ENCODE measurements around the gene ARHGAP31.

ARHGAP31 gene

GRCh38 chr3:119382134-119382533, 88.0 kb downstream of the ARHGAP31 start:
- DNase-seq (ENCODE audit: low spot score): no peak

GRCh38 chr3:119388577-119388976, 94.4 kb downstream of the ARHGAP31 start:
- DNase-seq (ENCODE audit: low spot score): no peak

DNA sequence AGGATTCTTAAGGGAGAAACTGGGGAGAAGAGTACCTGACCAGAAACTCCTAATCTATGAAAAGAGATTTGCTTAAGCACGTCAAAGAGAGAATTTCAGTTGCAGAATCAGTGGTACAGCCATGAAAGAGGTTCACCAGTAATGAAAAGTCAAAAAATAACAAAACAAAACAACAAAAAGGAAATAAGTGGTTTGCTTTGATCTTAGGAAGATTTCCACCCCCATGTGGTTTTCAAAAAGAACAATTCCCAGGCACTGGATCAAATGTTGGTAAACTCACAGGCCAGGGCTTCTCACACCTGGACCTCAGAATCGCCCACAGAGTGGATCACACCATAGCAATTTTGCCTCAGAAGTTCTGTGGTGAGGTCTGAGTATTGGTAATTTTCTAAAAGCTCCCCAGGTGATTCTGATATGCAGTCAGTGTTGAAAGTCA, 101.8 kb downstream of the ARHGAP31 start:
- peak; percentile 9 for DNase-seq (ENCODE audit: low spot score)

GRCh38 chr3:119396870-119397269, 102.7 kb downstream of the ARHGAP31 start:
- no peak for DNase-seq (ENCODE audit: low spot score)

- DNase-seq (ENCODE audit: low spot score): no peak
Measured at GRCh38 chr3:119400466-119400865, 106.3 kb downstream of the ARHGAP31 start.

DNA sequence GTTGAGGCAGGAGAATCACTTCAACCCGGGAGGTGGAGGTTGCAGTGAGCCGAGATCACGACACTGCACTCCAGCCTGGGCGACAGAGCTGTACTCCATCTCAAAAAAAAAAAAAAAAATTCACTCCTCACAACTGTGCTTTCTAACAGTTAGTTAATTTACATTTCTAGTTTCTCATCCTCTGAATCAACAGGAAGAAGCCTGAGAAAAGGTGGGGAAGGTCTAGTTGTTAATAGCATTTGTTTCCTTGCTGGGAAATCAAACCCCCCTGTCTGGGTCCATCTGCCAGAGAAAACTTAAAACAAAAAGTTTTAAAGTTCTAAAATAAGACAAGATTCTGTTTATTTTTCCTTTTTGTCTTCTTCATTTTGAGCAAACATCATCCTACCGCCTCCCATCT, 106.9 kb downstream of the ARHGAP31 start:
- no peak for DNase-seq (ENCODE audit: low spot score)

DNA sequence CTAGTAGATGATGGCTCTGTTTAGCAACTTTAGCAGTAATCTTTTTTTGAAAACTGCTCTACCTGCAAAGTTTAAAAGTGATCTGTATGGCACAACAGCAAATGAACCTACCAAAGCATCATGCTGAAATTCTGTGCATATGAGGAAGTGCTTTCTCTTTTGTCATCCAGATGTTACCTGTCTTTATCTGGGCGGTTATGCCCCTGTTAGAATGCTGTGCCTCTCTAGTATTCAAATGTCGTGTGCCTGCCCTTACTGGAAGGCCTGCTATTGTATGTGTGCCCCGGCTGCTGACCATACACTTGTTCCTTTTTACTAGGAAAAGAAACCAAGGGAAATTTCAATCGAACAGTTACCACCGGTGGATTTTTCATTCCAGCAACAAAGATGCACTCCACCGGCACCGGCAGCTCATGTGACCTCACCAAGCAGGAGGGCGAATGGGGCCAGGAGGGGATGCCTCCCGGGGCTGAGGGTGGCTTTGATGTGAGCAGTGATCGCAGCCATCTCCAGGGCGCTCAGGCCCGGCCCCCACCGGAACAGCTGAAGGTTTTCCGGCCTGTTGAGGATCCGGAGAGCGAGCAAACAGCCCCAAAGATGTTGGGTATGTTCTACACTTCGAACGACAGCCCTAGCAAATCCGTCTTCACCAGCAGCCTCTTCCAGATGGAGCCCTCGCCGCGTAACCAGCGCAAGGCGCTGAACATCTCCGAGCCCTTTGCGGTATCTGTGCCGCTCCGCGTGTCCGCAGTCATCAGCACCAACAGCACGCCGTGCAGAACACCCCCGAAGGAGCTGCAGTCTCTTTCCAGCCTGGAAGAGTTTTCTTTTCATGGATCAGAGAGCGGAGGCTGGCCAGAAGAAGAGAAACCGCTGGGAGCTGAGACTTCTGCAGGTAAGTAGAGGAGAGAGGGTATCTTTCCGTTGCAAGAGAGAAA, 107.6 kb downstream of the ARHGAP31 start:
- DNase-seq (ENCODE audit: low spot score): no peak

DNA sequence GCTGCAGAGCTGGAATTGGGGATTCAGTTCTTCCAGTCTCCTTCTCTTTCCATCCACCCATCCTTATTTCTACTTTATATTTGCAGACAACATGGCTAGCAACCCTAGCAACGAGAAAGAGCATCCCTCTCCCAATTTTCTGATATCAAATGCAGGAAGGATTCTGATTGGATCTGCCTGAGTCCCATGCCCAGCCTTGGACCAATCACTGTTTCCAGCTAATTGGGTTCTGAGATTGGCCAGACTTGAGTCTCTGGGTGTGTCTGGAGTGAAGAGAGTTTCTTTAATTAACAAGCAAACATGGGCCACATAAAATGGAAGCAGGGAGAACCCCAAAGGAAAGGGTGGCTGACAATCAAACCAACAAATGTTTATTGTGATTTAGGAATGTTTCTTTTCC, 108.6 kb downstream of the ARHGAP31 start:
- DNase-seq (ENCODE audit: low spot score): no peak

DNA sequence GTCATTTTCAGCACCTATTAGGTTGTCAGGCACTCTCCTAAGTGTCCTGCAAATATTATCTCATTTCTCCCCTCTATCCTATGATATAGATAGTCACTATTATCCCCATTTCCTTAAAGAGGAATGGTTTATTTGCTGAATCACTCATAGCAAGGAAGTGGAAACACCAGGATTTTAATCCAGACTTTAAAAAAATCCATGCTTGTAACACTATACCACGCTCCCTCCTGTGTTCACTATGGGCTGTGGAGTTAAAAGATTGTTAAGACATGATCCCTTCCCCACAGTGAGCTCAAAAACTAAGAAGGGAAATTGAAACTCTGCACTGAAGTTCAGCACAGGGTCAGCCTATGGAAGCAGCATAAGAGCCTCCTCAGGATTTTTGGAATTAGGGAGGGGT, 109.0 kb downstream of the ARHGAP31 start:
- no peak for DNase-seq (ENCODE audit: low spot score)

DNA sequence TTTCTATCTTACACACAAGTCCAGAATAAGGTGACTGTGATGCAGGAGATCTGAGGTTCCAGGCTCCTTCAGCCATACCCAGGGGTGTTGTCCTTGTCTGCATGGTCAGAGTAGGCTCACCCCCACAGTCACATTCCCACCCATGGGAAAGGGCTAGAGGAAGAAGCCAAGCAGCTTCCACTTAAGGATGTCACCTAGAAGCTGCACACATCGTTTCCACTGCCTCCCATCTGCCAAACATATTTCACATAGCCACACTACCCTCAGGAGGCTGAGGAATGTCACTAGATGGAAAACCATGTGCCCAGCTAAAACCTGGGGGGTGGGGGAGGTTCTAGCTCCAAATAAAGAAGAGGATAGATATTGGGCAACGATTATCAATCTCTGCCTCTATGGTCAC, 111.1 kb downstream of the ARHGAP31 start:
- no peak for DNase-seq (ENCODE audit: low spot score)

DNA sequence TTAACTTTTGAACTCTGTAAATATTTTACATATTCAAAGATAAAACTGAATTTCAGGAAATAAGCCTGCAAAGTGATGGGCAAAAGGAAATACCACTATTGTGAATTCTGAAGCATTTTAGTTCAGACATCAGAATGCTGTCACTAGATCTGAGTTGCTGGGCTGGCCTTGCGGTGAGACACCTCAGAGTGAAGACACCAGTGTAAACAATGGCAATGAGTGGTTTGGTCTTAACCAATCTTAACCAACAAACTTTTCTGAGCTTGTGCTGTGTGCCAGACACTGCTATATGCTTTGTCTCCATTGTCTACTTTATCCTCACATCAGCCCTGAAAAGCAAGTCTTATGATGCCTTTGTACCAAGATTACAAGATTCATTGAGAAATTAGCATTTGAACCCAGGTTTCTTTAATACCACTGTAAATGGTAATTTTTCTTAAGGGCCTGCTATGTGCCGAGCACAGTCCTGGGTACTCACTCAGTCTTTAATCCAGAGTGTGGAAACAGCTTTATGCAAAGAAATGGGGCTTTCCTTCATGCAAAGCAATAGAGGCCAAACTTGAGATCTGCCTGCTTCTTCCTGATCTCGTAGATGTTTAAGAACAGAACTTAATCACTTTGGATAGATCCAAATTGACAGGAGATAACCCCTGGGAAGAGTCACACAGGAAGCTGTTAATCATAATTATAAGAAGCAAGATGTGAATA, 114.2 kb downstream of the ARHGAP31 start:
- DNase-seq (ENCODE audit: low spot score): no peak

DNA sequence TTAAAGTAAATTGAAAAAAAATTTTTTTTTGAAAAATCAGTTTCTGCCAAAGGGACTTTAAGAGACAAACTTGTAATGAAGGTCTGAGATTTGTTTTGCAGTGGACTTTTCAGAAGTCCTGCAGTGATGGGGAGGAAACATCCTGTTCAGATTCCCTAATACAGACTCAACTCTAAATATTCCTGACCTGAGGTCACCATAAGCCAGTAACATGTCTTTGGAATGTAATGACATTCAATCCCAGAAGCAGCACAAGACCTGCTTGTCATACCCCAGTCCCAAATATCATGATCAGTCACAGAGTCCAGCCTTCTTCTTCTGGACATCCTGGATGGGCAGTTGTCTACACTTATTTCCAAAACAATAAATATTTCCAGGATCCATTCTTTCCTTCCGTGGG, 115.7 kb downstream of the ARHGAP31 start:
- no peak for DNase-seq (ENCODE audit: low spot score)

DNA sequence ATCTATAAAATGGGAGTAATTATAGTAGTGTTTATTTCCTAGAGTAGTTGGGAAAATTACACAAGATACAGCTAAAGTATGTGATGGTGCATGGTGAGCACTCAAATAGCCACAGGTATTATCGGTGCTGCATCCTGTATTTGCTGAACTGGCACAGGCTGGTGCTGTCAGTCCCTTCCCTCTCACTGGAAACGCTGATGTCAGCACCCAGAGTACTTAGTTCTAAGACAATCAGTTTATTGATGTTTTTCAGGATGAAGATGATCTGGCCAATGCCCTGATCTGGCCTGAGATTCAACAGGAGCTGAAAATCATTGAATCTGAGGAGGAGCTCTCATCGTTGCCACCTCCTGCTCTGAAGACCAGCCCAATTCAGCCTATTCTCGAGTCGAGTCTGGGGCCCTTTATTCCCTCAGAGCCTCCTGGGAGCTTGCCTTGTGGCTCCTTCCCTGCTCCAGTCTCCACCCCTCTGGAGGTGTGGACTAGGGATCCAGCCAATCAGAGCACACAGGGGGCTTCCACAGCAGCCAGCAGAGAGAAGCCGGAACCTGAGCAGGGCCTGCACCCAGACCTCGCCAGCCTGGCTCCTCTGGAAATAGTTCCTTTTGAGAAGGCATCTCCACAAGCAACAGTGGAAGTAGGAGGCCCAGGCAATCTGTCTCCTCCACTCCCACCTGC, 119.6 kb downstream of the ARHGAP31 start:
- DNase-seq (ENCODE audit: low spot score): no peak

DNA sequence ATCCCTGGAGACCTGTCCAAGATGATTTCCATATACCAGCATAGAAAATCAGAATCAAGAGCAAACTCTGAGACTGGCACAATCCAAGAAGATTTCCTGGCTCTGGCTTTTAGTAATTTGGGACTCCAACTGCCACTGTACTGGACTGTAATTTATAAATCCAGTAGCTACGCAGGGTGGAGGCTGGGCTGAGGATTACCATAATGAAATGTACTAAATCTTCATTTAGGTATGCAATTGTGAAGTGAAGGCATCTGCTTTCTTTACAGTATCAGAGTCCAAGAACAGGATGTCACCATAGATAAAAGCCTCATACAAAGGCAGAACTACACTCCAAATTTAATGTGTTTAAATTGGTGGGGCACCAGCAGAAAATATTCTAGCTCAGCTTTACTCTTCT, 122.7 kb downstream of the ARHGAP31 start:
- DNase-seq (ENCODE audit: low spot score): no peak

DNA sequence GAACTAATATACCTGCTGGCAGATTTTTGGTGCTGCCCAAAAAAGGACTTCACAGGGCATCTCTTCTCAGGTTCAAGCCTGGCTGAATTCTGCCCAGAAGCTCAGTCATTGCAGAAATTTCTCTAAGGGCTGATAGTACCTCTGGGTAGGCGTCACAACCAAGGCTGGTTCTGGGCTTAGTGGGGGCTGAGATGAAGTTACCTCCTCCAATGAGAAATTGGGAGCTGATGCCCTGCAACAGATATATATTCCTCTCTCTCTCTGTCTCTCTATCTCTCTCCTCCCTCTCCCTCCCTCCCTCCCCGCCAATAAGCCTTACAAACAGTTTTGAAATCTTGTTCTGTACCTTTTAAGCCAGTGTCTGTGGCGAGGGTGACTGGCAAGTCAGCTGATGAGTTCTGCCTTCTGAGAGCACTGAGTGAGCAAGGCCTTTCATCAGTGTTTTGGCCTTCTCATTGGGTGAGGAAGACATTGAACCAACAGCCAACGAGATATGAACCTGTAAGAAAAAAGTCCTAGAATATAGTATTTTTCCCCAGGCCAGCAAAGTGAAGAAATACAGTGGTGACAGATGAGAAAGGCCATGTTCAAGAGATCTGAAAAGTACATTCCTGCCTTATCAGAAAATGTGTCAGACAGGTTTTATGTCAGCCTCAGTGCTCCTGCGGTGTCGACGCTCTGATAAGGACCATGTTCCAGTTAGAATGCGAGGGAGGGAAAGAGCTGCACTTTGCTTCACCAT, 123.8 kb downstream of the ARHGAP31 start:
- DNase-seq (ENCODE audit: low spot score): no peak

DNA sequence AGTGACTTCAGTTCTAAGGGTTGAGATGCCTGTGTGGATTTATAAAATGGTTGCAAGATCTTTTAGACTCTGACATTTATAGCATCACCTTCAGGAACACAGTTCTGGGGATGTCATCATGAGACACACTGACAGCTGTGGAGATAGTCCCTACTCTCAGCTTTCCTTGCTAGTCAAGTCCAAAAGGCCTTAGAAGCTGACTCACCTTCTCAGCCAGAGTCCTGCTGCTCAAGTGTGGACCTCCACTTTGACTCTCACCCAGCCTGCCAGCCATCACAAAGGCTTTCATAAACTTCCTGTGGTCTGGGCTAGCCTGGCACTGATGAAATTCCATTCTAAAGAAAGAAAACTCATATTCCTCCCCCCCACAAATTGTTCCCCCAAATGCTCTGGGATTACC, 124.5 kb downstream of the ARHGAP31 start:
- no peak for DNase-seq (ENCODE audit: low spot score)

GRCh38 chr3:119420196-119420595, 126.0 kb downstream of the ARHGAP31 start:
- peak; percentile 0 for DNase-seq (ENCODE audit: low spot score)

GRCh38 chr3:119427669-119428068, 133.5 kb downstream of the ARHGAP31 start:
- no peak for DNase-seq (ENCODE audit: low spot score)

DNA sequence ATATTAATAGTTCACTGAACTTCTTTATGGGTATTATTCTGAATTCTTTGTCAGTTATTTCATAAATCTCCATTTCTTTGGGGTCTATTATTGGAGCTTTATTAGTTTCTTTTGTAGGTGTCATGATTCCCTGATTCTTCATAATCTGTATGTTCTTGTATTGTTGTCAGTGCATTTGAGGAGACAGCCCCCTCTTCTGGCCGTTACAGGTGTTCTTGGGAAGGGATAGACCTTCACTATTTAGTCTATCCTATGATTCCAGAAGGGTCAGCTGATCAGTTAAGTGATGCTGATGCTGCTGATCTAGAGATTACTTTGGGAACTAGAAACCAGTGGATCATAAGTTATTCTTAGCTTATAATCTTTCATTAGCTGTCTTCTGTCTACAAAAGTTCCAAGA, 134.4 kb downstream of the ARHGAP31 start:
- DNase-seq (ENCODE audit: low spot score): no peak

DNA sequence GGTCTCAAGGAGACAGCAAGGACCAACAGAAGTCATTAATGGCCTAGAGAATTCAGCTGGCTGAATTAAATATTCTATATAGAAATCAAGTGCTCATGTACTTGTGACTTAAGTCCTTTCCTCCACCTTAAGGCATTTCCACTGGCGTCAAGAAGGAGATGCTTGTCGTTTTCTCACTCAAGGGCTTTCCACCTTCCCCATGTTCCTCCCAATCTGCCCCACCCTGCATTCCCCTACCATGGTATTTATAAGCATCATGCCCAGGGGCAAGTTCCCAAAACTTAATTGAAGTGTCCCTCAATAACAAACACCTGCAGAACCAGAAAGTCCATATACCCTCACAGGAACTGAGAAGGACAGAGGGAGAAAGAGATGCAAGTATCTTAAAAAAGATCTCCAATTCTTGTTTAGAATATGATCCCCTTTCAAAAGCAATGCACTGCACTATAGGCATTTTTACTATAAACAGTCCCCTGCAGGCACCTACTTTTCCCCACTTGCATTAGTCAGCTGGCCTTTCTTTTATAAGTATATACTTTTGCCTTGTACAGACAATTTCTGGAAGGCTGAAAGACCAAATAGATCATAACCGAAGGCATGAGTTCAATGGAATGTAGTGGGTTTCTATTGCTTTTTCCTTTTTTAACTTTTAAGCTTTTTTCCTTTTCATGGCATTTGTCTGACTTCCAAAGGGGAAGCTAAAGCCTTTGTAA, 139.6 kb downstream of the ARHGAP31 start:
- no peak for DNase-seq (ENCODE audit: low spot score)

GRCh38 chr3:119434703-119435102, 140.5 kb downstream of the ARHGAP31 start:
- no peak for DNase-seq (ENCODE audit: low spot score)

All from SW480 (cell line).